GM15510 (cell line): ENCODE measurements around the gene POLR1A.

ENCODE experiments used
- POLR2A ChIP-seq: IDR thresholded peaks from 3 replicates; pipeline ENCODE4 v1.6.1; 2011; ENCODE audit warnings: borderline replicate concordance; ENCODE audit not compliant: insufficient read length; ENCODE audit errors: extremely low read depth

Gene POLR1A

GRCh38 chr2:86027922-86028765 lies 77.5 kb downstream of the POLR1A start:
- no peak for TF ChIP-seq POLR2A

DNA sequence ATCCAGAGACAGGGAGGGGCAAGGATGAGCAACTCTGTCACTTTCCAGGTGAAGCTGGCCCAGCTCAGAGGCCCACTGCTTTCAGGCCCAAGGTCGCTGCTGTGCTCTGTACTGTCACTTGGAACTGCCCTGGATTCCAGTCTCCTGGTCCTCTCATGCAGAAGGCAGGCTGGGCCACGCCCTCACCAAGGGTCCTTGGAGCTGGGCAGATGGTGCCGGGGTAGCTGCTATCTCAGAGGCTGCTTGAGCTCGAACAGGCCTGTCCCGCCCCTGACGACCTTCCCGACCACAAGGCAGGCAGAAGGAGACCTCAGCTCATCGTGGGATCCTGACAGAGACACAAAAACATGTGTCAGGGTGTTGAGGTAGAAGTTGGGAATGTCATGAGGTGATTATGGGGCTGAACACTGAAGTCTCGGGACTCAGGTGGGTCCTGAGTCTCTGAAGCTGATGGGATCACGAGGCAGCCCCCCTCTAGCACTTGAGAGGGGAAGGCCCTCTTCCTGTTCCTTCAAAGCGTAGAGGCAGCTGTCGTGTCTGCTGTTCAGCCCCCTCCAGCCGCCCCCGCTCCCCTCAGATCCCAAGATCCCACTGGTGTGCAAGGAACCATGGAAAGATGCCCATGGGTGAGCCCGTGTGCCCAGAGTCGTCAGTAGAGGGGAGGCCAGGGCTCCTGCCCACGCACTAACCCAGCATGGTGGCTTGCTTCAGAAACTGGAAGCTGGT lies 78.3 kb downstream of the POLR1A start:
- TF ChIP-seq POLR2A = no peak

DNA sequence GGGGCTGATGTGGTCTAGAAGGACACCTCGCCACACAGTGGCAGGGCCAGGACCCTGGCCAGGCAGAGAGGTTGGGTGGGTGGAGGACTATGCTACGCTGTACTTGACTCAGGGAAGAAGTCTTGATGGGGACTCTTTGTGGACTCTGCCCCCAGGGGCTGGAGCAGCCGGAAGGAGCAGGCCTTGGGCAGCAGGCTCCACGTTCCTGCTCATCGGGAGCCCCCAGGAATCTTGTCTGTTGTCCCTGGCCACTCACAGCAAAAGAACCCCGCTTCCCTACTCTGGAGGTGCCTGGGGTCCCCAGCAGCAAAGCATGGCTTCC lies 79.0 kb downstream of the POLR1A start:
- no peak for TF ChIP-seq POLR2A

- no peak for TF ChIP-seq POLR2A
These were observed 79.5 kb downstream of the POLR1A start for GRCh38 chr2:86025976-86026743.

- no peak for TF ChIP-seq POLR2A
These were observed 80.4 kb downstream of the POLR1A start for GRCh38 chr2:86025229-86025820.

DNA sequence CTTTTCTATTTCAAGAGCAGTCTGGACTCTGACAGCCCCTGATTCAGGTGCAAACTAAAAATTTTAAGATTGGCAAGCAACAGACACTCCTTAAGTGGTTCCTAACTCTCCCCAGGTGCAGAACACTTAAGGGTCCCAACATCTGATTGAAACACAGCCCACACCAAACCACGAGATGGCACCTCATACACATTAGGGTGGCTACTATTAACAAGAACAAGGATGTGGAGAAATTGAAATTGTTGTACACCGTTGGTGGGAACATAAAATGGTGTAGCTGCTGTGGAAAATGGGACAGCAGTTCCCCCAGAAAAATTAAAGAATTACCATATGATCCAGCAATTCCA lies 82.3 kb downstream of the POLR1A start:
- no peak for TF ChIP-seq POLR2A

DNA sequence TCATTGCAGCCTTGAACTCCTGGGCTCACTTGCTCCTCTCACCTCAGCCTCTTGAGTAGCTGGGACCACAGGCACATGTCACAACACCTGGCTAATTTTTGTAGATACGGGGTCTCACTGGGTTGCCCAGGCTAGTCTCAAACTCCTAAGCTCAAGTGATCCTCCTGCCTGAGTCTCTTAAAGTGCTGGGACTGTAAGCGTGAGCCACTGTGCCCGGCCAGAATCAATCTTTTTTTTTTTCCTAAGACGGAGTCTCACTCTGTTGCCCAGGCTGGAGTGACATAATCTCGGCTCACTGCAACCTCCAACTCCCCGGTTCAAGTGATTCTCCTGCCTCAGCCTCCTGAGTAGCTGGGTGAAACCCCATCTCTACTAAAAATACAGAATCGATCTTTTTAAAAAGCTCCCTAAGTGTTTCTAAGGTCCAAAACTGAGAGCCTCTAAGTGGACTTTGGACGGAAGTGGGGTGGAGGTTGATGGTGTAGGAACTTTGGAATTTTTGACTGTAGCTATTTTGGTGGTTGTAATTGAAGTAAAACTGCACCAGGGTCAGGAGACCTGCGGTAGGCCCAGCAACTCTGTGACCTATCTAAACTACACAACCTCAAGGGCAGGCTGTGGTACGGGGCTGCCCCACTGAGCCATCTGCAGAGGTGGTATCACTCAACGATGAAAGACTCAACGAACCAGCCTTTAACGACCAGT lies 82.9 kb downstream of the POLR1A start:
- TF ChIP-seq POLR2A = no peak

- no peak for TF ChIP-seq POLR2A
These were observed 84.0 kb downstream of the POLR1A start for GRCh38 chr2:86021396-86022378.

GRCh38 chr2:86020984-86021383 lies 84.7 kb downstream of the POLR1A start:
- no peak for TF ChIP-seq POLR2A

DNA sequence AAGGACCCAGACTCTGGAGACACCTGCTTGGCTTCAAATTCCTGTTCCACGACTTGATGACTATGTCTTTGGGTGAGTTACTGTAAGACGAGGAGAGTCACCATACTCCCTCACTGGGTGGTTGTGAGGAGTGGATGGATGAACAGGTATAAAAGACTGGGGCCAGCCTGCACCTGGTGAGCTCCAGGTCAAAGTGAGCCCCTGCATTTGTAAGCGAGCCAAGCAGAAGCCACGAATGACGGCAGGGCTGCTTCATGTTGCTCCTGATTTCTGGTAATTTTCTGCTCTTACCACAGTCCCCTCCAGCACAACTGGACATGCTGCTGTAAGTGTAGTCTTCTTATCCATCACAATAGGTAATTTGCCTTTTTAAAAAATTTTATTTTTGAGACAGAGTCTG lies 86.6 kb downstream of the POLR1A start:
- no peak for TF ChIP-seq POLR2A

- TF ChIP-seq POLR2A = no peak
These were observed 87.5 kb downstream of the POLR1A start for GRCh38 chr2:86017901-86018896.

DNA sequence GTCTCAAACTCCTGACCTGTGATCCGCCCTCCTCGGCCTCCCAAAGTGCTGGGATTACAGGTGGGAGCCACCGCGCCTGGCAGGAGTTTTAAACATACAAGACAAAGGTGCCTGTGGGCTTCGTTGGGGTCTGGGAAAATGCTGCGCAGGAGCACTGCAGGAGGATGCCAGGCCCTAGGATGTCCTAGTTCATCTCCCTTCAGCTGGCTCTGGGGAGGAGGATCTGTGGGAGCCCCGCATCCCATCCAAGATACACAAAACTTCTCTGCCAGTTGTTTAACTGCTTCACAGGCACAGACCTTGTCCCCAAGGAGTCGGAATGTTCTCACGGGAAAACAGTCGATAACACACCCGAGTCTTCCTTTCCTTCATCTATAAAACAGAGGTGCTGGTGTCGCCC lies 89.1 kb downstream of the POLR1A start:
- TF ChIP-seq POLR2A = no peak
